Measurements from ENCODE around the gene KCNQ1. TPM values are rescaled to one million over a fixed set of nuclear protein-coding genes. Genes with fewer than 3 reads are reported as not detected.

Gene KCNQ1
- total and polyA plus RNA-seq, 4 donors = 15.4 to 41.7 (median 26.2) TPM

DNA sequence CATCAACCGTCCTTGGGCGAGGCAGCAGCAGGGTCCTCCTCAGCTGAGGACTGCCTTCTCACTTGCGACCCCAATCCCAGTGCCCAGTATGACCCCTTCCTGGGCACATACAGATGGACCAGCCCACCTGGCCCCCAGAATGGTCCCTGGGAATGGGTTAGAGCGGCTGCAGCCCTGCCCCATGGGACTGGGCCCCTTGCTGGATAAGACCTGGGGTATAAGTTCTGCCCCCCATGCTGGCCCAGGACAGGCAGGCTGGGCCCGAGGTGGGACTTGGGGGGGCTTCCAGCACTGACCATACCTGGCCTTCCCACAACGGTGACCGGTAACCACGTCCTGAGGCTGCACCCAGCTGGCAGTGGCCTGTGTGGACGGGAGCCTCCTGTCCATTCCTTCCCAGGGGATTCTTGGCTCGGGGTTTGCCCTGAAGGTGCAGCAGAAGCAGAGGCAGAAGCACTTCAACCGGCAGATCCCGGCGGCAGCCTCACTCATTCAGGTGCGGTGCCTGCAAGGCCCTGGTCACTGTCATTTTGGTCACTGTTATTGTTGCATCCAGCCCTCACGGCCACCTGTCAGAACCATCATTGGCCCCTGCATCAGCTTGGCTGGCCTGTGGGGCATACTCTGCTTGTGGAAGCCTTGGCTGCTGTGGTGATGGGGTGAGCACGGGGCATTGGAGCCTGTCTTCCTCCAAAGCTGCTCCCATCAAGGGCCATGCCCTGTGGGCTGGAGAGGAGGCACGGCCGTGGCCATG lies 140.2 kb downstream of the KCNQ1 start:
- no peak for DNase-seq
- TF ChIP-seq, protein P1, sequence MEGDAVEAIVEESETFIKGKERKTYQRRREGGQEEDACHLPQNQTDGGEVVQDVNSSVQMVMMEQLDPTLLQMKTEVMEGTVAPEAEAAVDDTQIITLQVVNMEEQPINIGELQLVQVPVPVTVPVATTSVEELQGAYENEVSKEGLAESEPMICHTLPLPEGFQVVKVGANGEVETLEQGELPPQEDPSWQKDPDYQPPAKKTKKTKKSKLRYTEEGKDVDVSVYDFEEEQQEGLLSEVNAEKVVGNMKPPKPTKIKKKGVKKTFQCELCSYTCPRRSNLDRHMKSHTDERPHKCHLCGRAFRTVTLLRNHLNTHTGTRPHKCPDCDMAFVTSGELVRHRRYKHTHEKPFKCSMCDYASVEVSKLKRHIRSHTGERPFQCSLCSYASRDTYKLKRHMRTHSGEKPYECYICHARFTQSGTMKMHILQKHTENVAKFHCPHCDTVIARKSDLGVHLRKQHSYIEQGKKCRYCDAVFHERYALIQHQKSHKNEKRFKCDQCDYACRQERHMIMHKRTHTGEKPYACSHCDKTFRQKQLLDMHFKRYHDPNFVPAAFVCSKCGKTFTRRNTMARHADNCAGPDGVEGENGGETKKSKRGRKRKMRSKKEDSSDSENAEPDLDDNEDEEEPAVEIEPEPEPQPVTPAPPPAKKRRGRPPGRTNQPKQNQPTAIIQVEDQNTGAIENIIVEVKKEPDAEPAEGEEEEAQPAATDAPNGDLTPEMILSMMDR (IDR thresholded peaks at IDR 0.05; ENCODE audit: control extremely low read depth, extremely low read depth) = no peak
- Histone ChIP-seq H3K27me3 (ENCODE audit: control insufficient read depth in 3 of 3, insufficient read depth in 3 of 3, low read length in 2 of 3) (no peaks in the 10 kb centered on the region), H3K4me1 (ENCODE audit: control insufficient read depth in 5 of 5, insufficient read depth in 5 of 5, low read length in 5 of 5) (peaks cover 0 to 9% (median 3%) of the 10 kb centered on the region in 5 donors), H3K9ac (ENCODE audit: insufficient read depth in 1 of 2, low read length in 2 of 2) (no peak overlapping the region), H3K4me3 (no peak overlapping the region), H3K27ac (ENCODE audit: low read depth in 1 of 2, low read length in 1 of 2) (no peak overlapping the region), H3K9me3 (ENCODE audit: control insufficient read depth in 4 of 4, insufficient read depth in 3 of 4, low read length in 3 of 4) (no peaks in the 10 kb centered on the region), H3K36me3 (ENCODE audit: control insufficient read depth in 4 of 4, insufficient read depth in 4 of 4, low read length in 4 of 4) (peaks cover 0 to 14% (median 0%) of the 10 kb centered on the region in 4 donors)
- ATAC-seq (ENCODE audit: insufficient read depth, low FRiP score) = no peak
- WGBS, 2 donors = 94% methylated on average over 18 of the region's 18 CpGs

- no peak overlapping the region for H3K27ac ChIP-seq (ENCODE audit: low read depth in 1 of 2, low read length in 1 of 2)
- TF ChIP-seq, protein P1 (IDR thresholded peaks at IDR 0.05; ENCODE audit: control extremely low read depth, extremely low read depth) = no peak
These were observed 140.8 kb downstream of the KCNQ1 start for GRCh38 chr11:2585566-2586086.

DNA sequence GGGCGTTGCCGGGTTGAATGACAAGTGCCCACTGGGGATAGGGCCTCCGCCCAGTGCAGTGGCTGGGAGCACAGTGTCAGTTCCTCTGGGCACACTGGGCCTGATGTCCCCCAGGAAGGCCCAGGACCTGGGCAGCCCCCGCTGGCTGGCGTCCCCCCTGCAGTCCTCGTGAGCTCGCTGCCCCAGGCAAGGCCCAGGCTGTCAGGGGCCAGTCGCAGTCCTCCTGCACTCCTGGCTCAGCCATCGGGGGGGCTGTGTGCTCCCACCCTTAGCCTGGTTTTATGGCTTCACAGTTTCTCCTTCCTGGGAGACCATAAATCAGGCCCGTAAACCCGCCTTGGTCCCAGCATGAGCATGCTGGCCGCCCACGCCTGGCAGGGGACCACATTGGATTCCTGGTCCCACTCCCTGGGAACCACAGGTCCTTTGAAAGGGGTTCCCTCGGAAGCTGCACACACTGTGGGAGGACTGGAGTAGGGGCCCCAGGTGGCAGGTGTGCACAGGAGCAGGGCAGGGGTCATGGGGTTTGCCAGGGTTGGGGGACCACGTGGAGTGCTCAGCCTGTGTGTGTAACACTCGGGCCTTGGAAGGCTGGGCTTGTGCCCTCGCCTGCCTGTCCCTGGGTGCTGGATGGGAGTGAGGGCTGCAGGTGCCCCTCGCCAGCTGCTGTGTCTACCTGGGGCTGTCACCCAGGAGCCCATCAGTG lies 141.4 kb downstream of the KCNQ1 start:
- TF ChIP-seq, protein P1 (IDR thresholded peaks at IDR 0.05; ENCODE audit: control extremely low read depth, extremely low read depth) = no peak
- ATAC-seq (ENCODE audit: insufficient read depth, low FRiP score) (no peak), DNase-seq (no peak)
- 91 to 94% methylated on average over 16 to 18 of the region's 18 CpGs for WGBS, 2 donors
- H3K36me3 ChIP-seq (ENCODE audit: control insufficient read depth in 4 of 4, insufficient read depth in 4 of 4, low read length in 4 of 4) = peaks cover 0 to 16% (median 0%) of the 10 kb centered on the region in 4 donors
- no peak overlapping the region for H3K9ac ChIP-seq (ENCODE audit: insufficient read depth in 1 of 2, low read length in 2 of 2)
- peaks cover 0 to 9% (median 3%) of the 10 kb centered on the region in 5 donors for H3K4me1 ChIP-seq (ENCODE audit: control insufficient read depth in 5 of 5, insufficient read depth in 5 of 5, low read length in 5 of 5)
- H3K4me3 ChIP-seq = no peak overlapping the region
- H3K27me3 ChIP-seq (ENCODE audit: control insufficient read depth in 3 of 3, insufficient read depth in 3 of 3, low read length in 2 of 3) = no peaks in the 10 kb centered on the region
- no peak overlapping the region for H3K27ac ChIP-seq (ENCODE audit: low read depth in 1 of 2, low read length in 1 of 2)
- no peaks in the 10 kb centered on the region for H3K9me3 ChIP-seq (ENCODE audit: control insufficient read depth in 4 of 4, insufficient read depth in 3 of 4, low read length in 3 of 4)

More at GRCh38 chr11:2585566-2586086, 140.8 kb downstream of the KCNQ1 start:
- 94 to 97% methylated on average over 6 of the region's 6 CpGs for WGBS, 2 donors
- H3K4me1 ChIP-seq (ENCODE audit: control insufficient read depth in 5 of 5, insufficient read depth in 5 of 5, low read length in 5 of 5) = peaks cover 0 to 9% (median 3%) of the 10 kb centered on the region in 5 donors
- H3K27me3 ChIP-seq (ENCODE audit: control insufficient read depth in 3 of 3, insufficient read depth in 3 of 3, low read length in 2 of 3) = no peaks in the 10 kb centered on the region
- H3K9me3 ChIP-seq (ENCODE audit: control insufficient read depth in 4 of 4, insufficient read depth in 3 of 4, low read length in 3 of 4) = no peaks in the 10 kb centered on the region
- H3K36me3 ChIP-seq (ENCODE audit: control insufficient read depth in 4 of 4, insufficient read depth in 4 of 4, low read length in 4 of 4) = peaks cover 0 to 16% (median 0%) of the 10 kb centered on the region in 4 donors
- DNase-seq = no peak
- H3K9ac ChIP-seq (ENCODE audit: insufficient read depth in 1 of 2, low read length in 2 of 2) = no peak overlapping the region
- ATAC-seq (ENCODE audit: insufficient read depth, low FRiP score) = no peak
- no peak overlapping the region for H3K4me3 ChIP-seq
